AG04450 (cell line): ENCODE data around the gene LOXL4. TPM values are rescaled to one million over a fixed set of nuclear protein-coding genes. Genes with fewer than 3 reads are reported as not detected.
A peak's percentile ranks its signal among the peaks of the same experiment; 100 is the strongest.

Experiments used
- CTCF ChIA-PET: fragments of 300-600, 350-600 bp; formaldehyde crosslinking; extraction: SDS; loops from one replicate; lab custom pipeline; 2022; ENCODE audit warnings: antibody characterized with exemption, inconsistent platforms; lab: Charles Lee
- POLR2A ChIA-PET: fragments of 350-600 bp; formaldehyde crosslinking; extraction: SDS; loops from one replicate; lab custom pipeline; 2021; ENCODE audit warnings: antibody characterized with exemption, inconsistent platforms; lab: Yijun Ruan, JAX
- DNase-seq: peaks from one replicate; pipeline ENCODE4 v3.0.0-alpha.2; 2011; ENCODE audit warnings: low read depth, low spot score
- H3K27ac ChIP-seq: one replicate; pipeline ENCODE4 v1.5.1; 2012; ENCODE audit warnings: low read depth, low read length, control low read depth
- H3K27me3 ChIP-seq: one replicate; pipeline ENCODE4 v1.6.0; 2012; ENCODE audit warnings: low read length; ENCODE audit not compliant: control insufficient read depth, insufficient read depth
- H3K4me3 ChIP-seq: 2 replicates; pipeline ENCODE4 v1.5.1; 2011; ENCODE audit warnings: mild to moderate bottlenecking, low read depth, low read length, control low read depth
- H3K9me3 ChIP-seq: 2 replicates; pipeline ENCODE4 v1.5.1; 2012; ENCODE audit warnings: low read length; ENCODE audit not compliant: control insufficient read depth, insufficient read depth
- CTCF ChIP-seq: IDR thresholded peaks from 2 replicates; pipeline ENCODE4 v1.5.1; 2011; ENCODE audit warnings: low read depth, low read length, control low read depth, inconsistent platforms
- polyA plus RNA-seq: library from polyadenylated mRNA; depleted of rRNA; stranded (reverse); fragments of >200 nt; gene quantifications from 2 replicates; pipeline ENCODE4 v1.2.3, GENCODE V29; 2011

Gene LOXL4
- polyA plus RNA-seq, 1 experiment, result 41.0 TPM

- Histone ChIP-seq H3K4me3 (no peak overlapping the region), H3K9me3 (no peaks in the 10 kb centered on the region; the same call in 1 of the 2 replicates), H3K27ac (no peak overlapping the region), H3K27me3 (peaks cover 2% of the 10 kb centered on the region)
- DNase-seq, result no peak
- TF ChIP-seq CTCF, result no peak
- ChIA-PET POLR2A (no interaction called here), CTCF (interaction anchor here (3.1 kb wide), 1 partner anchor 38 kb away, joined by 18 read pairs; no protein-coding TSS in a partner anchor)
Observed at GRCh38 chr10:98270786-98271185, 2.8 kb upstream of the LOXL4 start.

- Histone ChIP-seq H3K27me3 (no peaks in the 10 kb centered on the region), H3K4me3 (no peak overlapping the region), H3K27ac (peak overlapping the region; percentile 39), H3K9me3 (no peaks in the 10 kb centered on the region; the same call in 1 of the 2 replicates)
- ChIA-PET CTCF (interaction anchor here (0.6 to 3.1 kb wide), 2 partner anchors 39 to 979 kb away, joined by 7 to 18 read pairs; no protein-coding TSS in a partner anchor), POLR2A (no interaction called here)
- DNase-seq, result no peak
- TF ChIP-seq CTCF, result no peak
Observed at GRCh38 chr10:98270073-98270740, 2.2 kb upstream of the LOXL4 start.

GRCh38 chr10:98269435-98269912, 1.5 kb upstream of the LOXL4 start:
- TF ChIP-seq CTCF, result no peak
- Histone ChIP-seq H3K4me3 (no peak overlapping the region), H3K27ac (peak overlapping the region; percentile 39), H3K9me3 (no peaks in the 10 kb centered on the region; the same call in 1 of the 2 replicates), H3K27me3 (no peaks in the 10 kb centered on the region)
- DNase-seq, result peak; percentile 41
- ChIA-PET POLR2A (interaction anchor here (0.8 kb wide), 1 partner anchor 40 kb away, joined by 3 read pairs; no protein-coding TSS in a partner anchor), CTCF (interaction anchor here (3.1 kb wide), 1 partner anchor 40 kb away, joined by 18 read pairs; no protein-coding TSS in a partner anchor)

- POLR2A ChIA-PET, result interaction anchor here (0.6 to 1.0 kb wide), 5 partner anchors 20 to 146 kb away, joined by 3 to 5 read pairs (median 4); partner anchors contain the start of gene PYROXD2
- CTCF ChIA-PET, result interaction anchor here (0.6 to 3.1 kb wide), 5 partner anchors 8 to 362 kb away, joined by 3 to 18 read pairs (median 6); no protein-coding TSS in a partner anchor
- Histone ChIP-seq H3K9me3 (no peaks in the 10 kb centered on the region; the same call in 1 of the 2 replicates), H3K27ac (peak overlapping the region; percentile 52), H3K4me3 (peak overlapping the region; percentile 58), H3K27me3 (no peaks in the 10 kb centered on the region)
- TF ChIP-seq CTCF, result no peak
- no peak for DNase-seq
Observed at GRCh38 chr10:98268694-98269431, 869 bp upstream of the LOXL4 start.
